HepG2 (cell line): Measurements from ENCODE around the gene CDK15. TPM values are rescaled to one million over a fixed set of nuclear protein-coding genes. Genes with fewer than 3 reads are reported as not detected.

Source experiments
- ATAC-seq: fragments of 200-7000 bp; cut with Tn5 transposase; 3 replicates; pipeline ENCODE4 v1.9.1; 2020; ENCODE audit warnings: mild to moderate bottlenecking, moderate library complexity
- BruUV-seq: library from RNA; stranded (reverse); fragments of 400-500 nt; replicated peaks from 2 replicates; lab custom pipeline; 2021; lab: Mats Ljungman, UMichigan
- CTCF ChIA-PET: fragments of 300-600 bp; formaldehyde crosslinking; extraction: SDS; loops from one replicate; lab custom pipeline; 2021; ENCODE audit warnings: low total read pairs, inconsistent platforms, low intra/inter-chr PET ratio; lab: Yijun Ruan, JAX
- POLR2A ChIA-PET: fragments of 350-600 bp; sonication (Branson Sonifier 250); formaldehyde crosslinking; loops from one replicate; lab custom pipeline; 2020; ENCODE audit warnings: antibody characterized with exemption, inconsistent platforms; lab: Yijun Ruan, JAX
- DNase-seq: peaks from one replicate; pipeline ENCODE4 v3.0.0-alpha.2; 2015; ENCODE audit warnings: low spot score
- FAIRE-seq: peaks from 3 replicates; lab custom pipeline; 2011; peaks lifted over from hg19 to GRCh38; lab: Jason Lieb, UNC
- H2AFZ ChIP-seq: one replicate; pipeline ENCODE4 v1.6.1; 2011; ENCODE audit warnings: low read length, inconsistent platforms
- H3K27ac ChIP-seq: fragments of 300-600 bp; 3 replicates; pipeline ENCODE4 v1.8.0; 2011; ENCODE audit warnings: mixed run types, mild to moderate bottlenecking, mixed read lengths, low read length, inconsistent platforms; ENCODE audit not compliant: insufficient read depth; ENCODE audit errors: extremely low read length
- H3K27me3 ChIP-seq, 2 experiments: fragments of 200-600 bp in 1 of 2; 2 replicates in 1 of 2; 3 replicates in 1 of 2; pipeline versions ENCODE4 v1.6.0 to v1.8.0; 2011; ENCODE audit warnings: low read length in 2 of 2, mild to moderate bottlenecking in 2 of 2, moderate library complexity in 2 of 2, inconsistent platforms in 1 of 2; ENCODE audit not compliant: insufficient read depth in 2 of 2, control insufficient read depth in 1 of 2
- H3K36me3 ChIP-seq, 2 experiments: fragments of 200-600 bp in 1 of 2; replicated peaks in 1 of 2; 2 replicates in 1 of 2; 3 replicates in 1 of 2; pipeline versions ENCODE4 v1.5.1 to v1.8.0; 2011; ENCODE audit warnings: low read length in 2 of 2, inconsistent platforms in 1 of 2; ENCODE audit not compliant: insufficient read depth in 2 of 2, control insufficient read depth in 1 of 2
- H3K4me1 ChIP-seq: 2 replicates; pipeline ENCODE4 v1.5.1; 2012; ENCODE audit warnings: low read length, inconsistent platforms; ENCODE audit not compliant: insufficient read depth
- H3K4me2 ChIP-seq: 2 replicates; pipeline ENCODE4 v1.6.0; 2011; ENCODE audit warnings: low read depth, low read length, inconsistent platforms
- H3K4me3 ChIP-seq, 3 experiments: fragments of 200-600 bp in 1 of 3; sonication (generic), shearing (Covaris generic) in 1 of 3; replicated peaks in 1 of 3; 2 replicates each; pipeline ENCODE4 v1.5.1; 2011 to 2016; ENCODE audit warnings: low read length in 3 of 3, inconsistent platforms in 2 of 3, low read depth in 2 of 3, mild to moderate bottlenecking in 2 of 3, control low read depth in 1 of 3, mixed read lengths in 1 of 3; ENCODE audit not compliant: insufficient read depth in 1 of 3
- H3K79me2 ChIP-seq: one replicate; pipeline ENCODE4 v1.6.1; 2011; ENCODE audit warnings: low read length, inconsistent platforms; ENCODE audit not compliant: insufficient read depth
- H3K9ac ChIP-seq: 2 replicates; pipeline ENCODE4 v1.6.0; 2011; ENCODE audit warnings: mild to moderate bottlenecking, low read depth, low read length, inconsistent platforms; ENCODE audit not compliant: insufficient read depth
- H3K9me3 ChIP-seq: 2 replicates; pipeline ENCODE4 v1.5.1; 2012; ENCODE audit warnings: mild to moderate bottlenecking, low read length
- H4K20me1 ChIP-seq: 2 replicates; pipeline ENCODE4 v1.6.0; 2011; ENCODE audit warnings: inconsistent platforms, mild to moderate bottlenecking, low read length, moderate library complexity; ENCODE audit not compliant: insufficient read depth
- ARHGAP35 ChIP-seq: sonication (generic); formaldehyde crosslinking; IDR thresholded peaks from 2 replicates; pipeline ENCODE4 v1.9.0; 2022; ENCODE audit warnings: mild to moderate bottlenecking, inconsistent platforms, moderate library complexity, missing genetic modification reagents, borderline replicate concordance
- GRHL1 ChIP-seq: sonication (generic); formaldehyde crosslinking; conservative IDR thresholded peaks from 2 replicates; pipeline ENCODE4 v1.8.0; 2022; ENCODE audit warnings: missing genetic modification reagents
- RFXAP ChIP-seq: sonication (generic); formaldehyde crosslinking; IDR thresholded peaks from 2 replicates; pipeline ENCODE4 v1.4.0; 2020; ENCODE audit warnings: missing genetic modification reagents, borderline replicate concordance
- SOX13 ChIP-seq, 3 experiments: fragments of 450-650 bp in 1 of 3; sonication (generic) in 1 of 3; formaldehyde crosslinking in 1 of 3; IDR thresholded peaks in 2 of 3; conservative IDR thresholded peaks in 1 of 3; 2 replicates each; pipeline versions ENCODE4 v1.5.0 to v1.6.1; 2016 to 2020; ENCODE audit warnings: antibody characterized with exemption in 1 of 3, mild to moderate bottlenecking in 1 of 3, missing compliant biosample characterization in 1 of 3, missing genetic modification reagents in 1 of 3, moderate library complexity in 1 of 3
- THAP9 ChIP-seq: sonication (generic); formaldehyde crosslinking; IDR thresholded peaks from 2 replicates; pipeline ENCODE4; 2020; ENCODE audit warnings: missing genetic modification reagents, mild to moderate bottlenecking, borderline replicate concordance
- TIGD3 ChIP-seq: sonication (generic); formaldehyde crosslinking; IDR thresholded peaks from 2 replicates; pipeline ENCODE4 v1.5.1; 2020; ENCODE audit warnings: mild to moderate bottlenecking, missing genetic modification reagents, borderline replicate concordance
- ZNF34 ChIP-seq: sonication (generic); formaldehyde crosslinking; IDR thresholded peaks from 2 replicates; pipeline ENCODE4 v1.4.0; 2020; ENCODE audit warnings: mild to moderate bottlenecking, missing genetic modification reagents, borderline replicate concordance
- ZNF704 ChIP-seq: sonication (generic); formaldehyde crosslinking; IDR thresholded peaks from 2 replicates; pipeline ENCODE4 v1.8.1; 2023; ENCODE audit warnings: mild to moderate bottlenecking, inconsistent platforms, moderate library complexity, missing genetic modification reagents, borderline replicate concordance
- ZNF770 ChIP-seq: sonication (generic); formaldehyde crosslinking; IDR thresholded peaks from 2 replicates; pipeline ENCODE4 v1.5.0; 2020; ENCODE audit warnings: mild to moderate bottlenecking, missing genetic modification reagents
- WGBS: methylation state at CpG from one replicate; pipeline ENCODE4 v1.1.6; 2017; ENCODE audit warnings: low lambda C conversion rate; 5-methylcytosine and 5-hydroxymethylcytosine counted together
- in situ Hi-C: cut with HindIII; loops from 2 replicates; pipeline ENCODE4 v1.10.0; 2017; ENCODE audit warnings: low pct_unique_long_range_greater_than_20kb; ENCODE audit not compliant: extremely low pct_ligation_motif_present
- intact Hi-C: fragments of 100-400 bp; cut with micrococcal nuclease; formaldehyde crosslinking; loops from one replicate; pipeline ENCODE4 v1.10.0; 2022; ENCODE audit not compliant: unreplicated experiment
- polyA plus RNA-seq, 8 experiments: library from polyadenylated mRNA; depleted of rRNA in 3 of 8; stranded (reverse) in 7 of 8; unstranded in 1 of 8; fragments of >200 nt; fragmentation: Illumina TruSeq in 4 of 8; extraction: Trizol in 4 of 8; gene quantifications; 2 replicates each; pipeline versions ENCODE4 v1.2.1 to v1.2.3, GENCODE V29; 2011 to 2016; ENCODE audit warnings: low read depth in 4 of 8, missing spikeins in 1 of 8, mixed read lengths in 1 of 8; ENCODE audit not compliant: insufficient read depth in 1 of 8
- total RNA-seq, 5 experiments: library from RNA; depleted of rRNA; stranded (reverse); fragments of >200 nt; fragmentation: Illumina TruSeq; extraction: Trizol; gene quantifications; 2 replicates each; pipeline ENCODE4 v1.2.3, GENCODE V29; 2016; ENCODE audit warnings: low read depth in 1 of 5

Gene CDK15
- total and polyA plus RNA-seq, 2 of the 13 experiments (the other 11 are each of a cell fraction or from before 2014, with no cell fraction given): not detected

GRCh38 chr2:201828220-201828619, 21.9 kb downstream of the CDK15 start (continued):
- no peak for TF ChIP-seq TIGD3 (CRISPR knock-in tag)
- no peak for TF ChIP-seq GRHL1 (CRISPR knock-in tag)
- TF ChIP-seq ZNF34 (CRISPR knock-in tag): no peak
- TF ChIP-seq, all 625 proteins: peak for 0

GRCh38 chr2:201830666-201831065, 24.3 kb downstream of the CDK15 start:
- H3K27me3 ChIP-seq: no peaks in the 10 kb centered on the region
- in situ Hi-C loops (no loop called here), intact Hi-C loops (no loop called here)
- DNase-seq (no peak), ATAC-seq (no peak), FAIRE-seq (no peak)
- no peaks in the 10 kb centered on the region for H3K4me1 ChIP-seq
- no peaks in the 10 kb centered on the region for H3K36me3 ChIP-seq
- no peaks in the 10 kb centered on the region for H3K9me3 ChIP-seq
- no peak overlapping the region for H3K4me3 ChIP-seq
- no TSS peak for BruUV-seq
- no peak overlapping the region for H2AFZ ChIP-seq
- H3K79me2 ChIP-seq: no peaks in the 10 kb centered on the region
- ChIA-PET CTCF (no interaction called here), POLR2A (no interaction called here)
- no peaks in the 10 kb centered on the region for H4K20me1 ChIP-seq
- H3K9ac ChIP-seq: no peak overlapping the region
- no peak overlapping the region for H3K4me2 ChIP-seq
- WGBS: 40% methylated on average over 1 of the region's 1 CpG
- no peak overlapping the region for H3K27ac ChIP-seq
- TF ChIP-seq RFXAP (no peak), ZNF770 (CRISPR knock-in tag) (no peak), SOX13 (IDR thresholded peaks at IDR 0.05) (no peak), SOX13 (CRISPR knock-in tag; conservative IDR thresholded peaks at IDR 0.05 in 1 of 2, IDR thresholded peaks at IDR 0.05 in 1 of 2) (no peak), ARHGAP35 (CRISPR knock-in tag) (no peak), ZNF704 (no peak), THAP9 (CRISPR knock-in tag) (no peak)
